Neuronal stem cell (in vitro differentiated cells): ENCODE measurements around the gene XPC.
"Not testable (repeated sequence)": the region's sequence is repeated elsewhere in the genome, so short reads cannot be mapped to it uniquely, and the experiment has no call there.

Source experiments
- DNase-seq: peaks from one replicate; pipeline ENCODE4 v3.0.0-alpha.2; 2013; ENCODE audit warnings: low spot score
- H2AFZ ChIP-seq: one replicate; pipeline ENCODE4 v1.6.1; 2013; ENCODE audit warnings: mild to moderate bottlenecking, low read length, inconsistent platforms
- H2AK5ac ChIP-seq: 2 replicates; pipeline ENCODE4 v1.6.1; 2013; ENCODE audit warnings: low read depth, mild to moderate bottlenecking, inconsistent platforms, low read length, moderate library complexity, mixed read lengths
- H2BK120ac ChIP-seq: 2 replicates; pipeline ENCODE4 v1.6.1; 2013; ENCODE audit warnings: low read depth, mild to moderate bottlenecking, inconsistent platforms, low read length, moderate library complexity, mixed read lengths
- H2BK12ac ChIP-seq: one replicate; pipeline ENCODE4 v1.6.1; 2013; ENCODE audit warnings: low read length, inconsistent platforms
- H2BK15ac ChIP-seq: 2 replicates; pipeline ENCODE4 v1.6.1; 2013; ENCODE audit warnings: mild to moderate bottlenecking, low read length, inconsistent platforms, mixed read lengths
- H2BK5ac ChIP-seq: one replicate; pipeline ENCODE4 v1.6.1; 2013; ENCODE audit warnings: inconsistent platforms, mild to moderate bottlenecking, low read length, moderate library complexity
- H3K14ac ChIP-seq: one replicate; pipeline ENCODE4 v1.6.1; 2013; ENCODE audit warnings: low read length, inconsistent platforms
- H3K18ac ChIP-seq: 2 replicates; pipeline ENCODE4 v1.6.1; 2013; ENCODE audit warnings: low read length, inconsistent platforms
- H3K23ac ChIP-seq: 2 replicates; pipeline ENCODE4 v1.6.1; 2013; ENCODE audit warnings: low read depth, mild to moderate bottlenecking, mixed read lengths, low read length, inconsistent platforms; ENCODE audit not compliant: poor library complexity
- H3K27ac ChIP-seq: replicated peaks from 3 replicates; pipeline ENCODE4 v1.5.1; 2013; ENCODE audit warnings: low read length, inconsistent platforms
- H3K27me3 ChIP-seq, 3 experiments: 2 replicates each; pipeline ENCODE4 v1.6.1; 2013; ENCODE audit warnings: low read length in 3 of 3, mild to moderate bottlenecking in 2 of 3, inconsistent platforms in 1 of 3, low read depth in 1 of 3, mixed read lengths in 1 of 3, moderate library complexity in 1 of 3; ENCODE audit not compliant: control insufficient read depth in 3 of 3, insufficient read depth in 3 of 3
- H3K36me3 ChIP-seq, 2 donors: replicated peaks in 1 of 2; 2 replicates each; pipeline ENCODE4 v1.6.1; 2013; ENCODE audit warnings: low read length in 2 of 2; ENCODE audit not compliant: control insufficient read depth in 2 of 2, insufficient read depth in 2 of 2
- H3K4ac ChIP-seq: 2 replicates; pipeline ENCODE4 v1.6.1; 2013; ENCODE audit warnings: inconsistent platforms, mild to moderate bottlenecking, low read length, moderate library complexity
- H3K4me1 ChIP-seq, 2 donors: 1 replicate in 1 of 2; 2 replicates in 1 of 2; pipeline ENCODE4 v1.6.1; 2013; ENCODE audit warnings: low read length in 2 of 2, low read depth in 1 of 2; ENCODE audit not compliant: control insufficient read depth in 2 of 2, insufficient read depth in 1 of 2
- H3K4me2 ChIP-seq: one replicate; pipeline ENCODE4 v1.6.1; 2013; ENCODE audit warnings: mild to moderate bottlenecking, low read length, inconsistent platforms; ENCODE audit not compliant: insufficient read depth, poor library complexity, severe bottlenecking
- H3K4me3 ChIP-seq, 2 donors: 2 replicates each; pipeline ENCODE4 v1.5.1; 2013; ENCODE audit warnings: low read length in 2 of 2, mild to moderate bottlenecking in 2 of 2, inconsistent platforms in 1 of 2, moderate library complexity in 1 of 2
- H3K79me1 ChIP-seq: one replicate; pipeline ENCODE4 v1.6.1; 2013; ENCODE audit warnings: low read depth, mild to moderate bottlenecking, inconsistent platforms, low read length, moderate library complexity
- H3K9ac ChIP-seq: one replicate; pipeline ENCODE4 v1.6.1; 2013; ENCODE audit warnings: mild to moderate bottlenecking, low read depth, low read length, inconsistent platforms; ENCODE audit not compliant: poor library complexity
- H3K9me3 ChIP-seq, 2 donors: replicated peaks in 1 of 2; 2 replicates each; pipeline versions ENCODE3 to v1.6.1; 2013; ENCODE audit warnings: low read length in 2 of 2, mild to moderate bottlenecking in 2 of 2, inconsistent platforms in 1 of 2, low read depth in 1 of 2, mixed read lengths in 1 of 2, moderate library complexity in 1 of 2; ENCODE audit not compliant: control insufficient read depth in 2 of 2, insufficient read depth in 1 of 2
- H4K8ac ChIP-seq: one replicate; pipeline ENCODE4 v1.6.1; 2013; ENCODE audit warnings: low read depth, mild to moderate bottlenecking, inconsistent platforms, low read length, moderate library complexity
- H4K91ac ChIP-seq: one replicate; pipeline ENCODE4 v1.6.1; 2013; ENCODE audit warnings: low read length, low read depth, mild to moderate bottlenecking, inconsistent platforms; ENCODE audit not compliant: poor library complexity
- WGBS, 2 donors: extraction: QIAGEN DNeasy Blood & Tissue Kit; methylation state at CpG; one replicate each; pipeline ENCODE4 v1.1.7; 2013; ENCODE audit warnings: missing lambda C conversion rate in 2 of 2, mixed read lengths in 1 of 2; ENCODE audit not compliant: insufficient read length in 2 of 2, insufficient replicate concordance in 1 of 2; ENCODE audit errors: extremely low coverage in 2 of 2; 5-methylcytosine and 5-hydroxymethylcytosine counted together

XPC gene

DNA sequence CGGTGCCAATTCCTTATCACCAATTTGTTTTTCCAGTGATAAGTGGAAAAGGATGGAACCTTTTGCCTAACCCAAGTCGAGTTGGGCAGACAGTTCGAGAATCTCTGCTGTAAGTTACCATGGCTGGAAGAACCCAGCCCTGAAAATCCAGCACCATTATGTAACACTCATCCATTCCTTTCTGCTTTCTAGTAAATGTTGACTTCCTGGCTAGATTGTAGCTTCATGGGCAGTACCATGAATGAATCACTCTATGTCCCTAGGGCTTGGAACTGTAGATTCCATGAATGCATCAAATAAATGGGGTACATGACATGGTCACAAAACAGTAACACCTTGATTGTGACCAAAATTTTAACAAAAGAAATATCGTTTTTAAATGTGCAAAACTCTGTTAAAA lies 67.7 kb downstream of the XPC start:
- H3K27me3 ChIP-seq, result no peaks in the 10 kb centered on the region
- H3K4me1 ChIP-seq, result no peaks in the 10 kb centered on the region
- no peak overlapping the region for H3K23ac ChIP-seq
- no peak overlapping the region for H3K4ac ChIP-seq
- no peak overlapping the region for H2BK120ac ChIP-seq
- H3K14ac ChIP-seq, result no peak overlapping the region
- no peak overlapping the region for H2BK5ac ChIP-seq
- H2AK5ac ChIP-seq, result no peak overlapping the region
- WGBS, 2 donors, result no CpG with 5 or more reads among the region's 4 CpGs
- H4K91ac ChIP-seq, result no peak overlapping the region
- no peak overlapping the region for H3K27ac ChIP-seq
- H3K79me1 ChIP-seq, result no peaks in the 10 kb centered on the region
- no peak overlapping the region for H4K8ac ChIP-seq
- H2BK15ac ChIP-seq, result no peak overlapping the region
- H3K18ac ChIP-seq, result no peak overlapping the region
- no peak overlapping the region for H3K9ac ChIP-seq
- H3K4me2 ChIP-seq, result no peak overlapping the region
- H2AFZ ChIP-seq, result no peak overlapping the region
- peaks cover 4 to 46% of the 10 kb centered on the region in 2 donors for H3K36me3 ChIP-seq
- H3K9me3 ChIP-seq, result no peaks in the 10 kb centered on the region
- no peak overlapping the region for H3K4me3 ChIP-seq
- H2BK12ac ChIP-seq, result no peak overlapping the region
- DNase-seq, result no peak

DNA sequence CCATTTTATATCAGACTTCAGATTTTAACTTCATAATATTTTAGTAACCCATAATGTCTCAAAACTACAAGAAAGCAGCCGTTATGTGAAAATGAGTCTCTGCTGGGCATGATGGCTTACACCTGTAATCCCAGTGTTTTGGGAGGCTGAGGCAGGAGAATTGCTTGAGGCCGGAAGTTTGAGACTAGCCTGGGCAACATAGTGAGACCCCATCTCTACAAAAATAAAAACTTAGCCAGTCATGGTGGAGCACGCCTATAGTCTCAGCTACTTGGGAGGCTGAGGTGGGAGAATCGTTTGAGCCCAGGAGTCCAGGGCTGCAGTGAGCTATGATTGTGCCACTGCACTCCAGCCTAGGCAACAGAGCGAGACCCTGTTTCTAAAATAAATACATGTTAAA lies 68.6 kb downstream of the XPC start:
- H2BK120ac ChIP-seq, H3K79me1 ChIP-seq, H3K4me3 ChIP-seq, H2BK15ac ChIP-seq, H3K14ac ChIP-seq, H3K23ac ChIP-seq, DNase-seq, H4K8ac ChIP-seq, H2AK5ac ChIP-seq, H3K27ac ChIP-seq, H3K27me3 ChIP-seq, H3K4ac ChIP-seq, H3K9me3 ChIP-seq, H2BK5ac ChIP-seq, H3K4me1 ChIP-seq, H2BK12ac ChIP-seq, H3K4me2 ChIP-seq, H2AFZ ChIP-seq, H3K18ac ChIP-seq, H4K91ac ChIP-seq, H3K9ac ChIP-seq: not testable (repeated sequence)
- WGBS, 2 donors, result no CpG with 5 or more reads among the region's 5 CpGs
- H3K36me3 ChIP-seq, result peaks cover 3 to 38% of the 10 kb centered on the region in 2 donors

DNA sequence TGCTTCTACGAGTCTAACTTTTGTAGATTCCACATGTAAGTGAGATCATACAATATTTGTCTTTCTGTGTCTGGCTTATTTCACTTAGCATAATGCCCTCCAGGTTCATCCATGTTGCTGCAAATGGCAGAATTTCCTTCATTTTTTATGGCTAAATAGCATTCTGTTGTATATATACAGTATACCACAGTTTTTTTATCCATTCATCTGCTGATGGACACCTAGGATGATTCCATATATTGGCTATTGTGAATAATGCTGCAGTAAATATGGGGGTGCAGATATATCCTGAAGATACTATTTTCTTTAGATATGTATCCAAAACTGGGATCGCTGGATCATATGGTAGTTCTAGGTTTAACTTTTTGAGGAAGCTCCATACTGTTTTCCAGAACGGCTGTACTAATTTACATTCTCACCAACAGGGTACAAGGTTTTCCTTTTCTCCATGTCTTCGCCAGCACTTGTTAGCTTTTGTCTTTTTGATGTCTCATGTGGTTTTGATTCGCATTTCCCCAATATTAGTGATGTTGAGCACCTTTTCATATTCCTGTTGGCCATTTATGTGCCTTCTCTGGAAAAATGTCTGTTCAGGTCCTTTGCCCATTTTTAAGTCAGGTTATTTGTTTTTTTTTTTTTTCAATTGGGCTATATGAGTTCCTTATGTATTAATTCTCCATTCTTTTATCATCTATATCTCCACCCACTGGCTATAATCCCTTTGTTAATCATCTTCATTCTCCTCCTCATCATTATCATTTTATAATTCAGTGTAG lies 80.6 kb downstream of the XPC start:
- Histone ChIP-seq H3K9ac (no peak overlapping the region), H2AK5ac (no peak overlapping the region), H3K23ac (no peak overlapping the region), H4K8ac (no peak overlapping the region), H3K4me1 (no peaks in the 10 kb centered on the region), H3K36me3 (no peaks in the 10 kb centered on the region), H3K27me3 (peaks cover 0 to 5% (median 0%) of the 10 kb centered on the region in 3 experiments), H2BK12ac (no peak overlapping the region), H3K9me3 (peaks cover 0 to 1% of the 10 kb centered on the region in 2 donors), H2BK5ac (no peak overlapping the region), H2AFZ (no peak overlapping the region), H2BK120ac (no peak overlapping the region), H3K79me1 (no peaks in the 10 kb centered on the region), H3K14ac (no peak overlapping the region), H3K27ac (no peak overlapping the region), H3K4me3 (no peak overlapping the region), H2BK15ac (no peak overlapping the region), H3K18ac (no peak overlapping the region), H4K91ac (no peak overlapping the region), H3K4ac (no peak overlapping the region), H3K4me2 (no peak overlapping the region)
- DNase-seq, result no peak
- WGBS, 2 donors, result no CpG with 5 or more reads among the region's 5 CpGs

GRCh38 chr3:14096742-14097141 lies 81.7 kb downstream of the XPC start:
- H2BK120ac ChIP-seq, result no peak overlapping the region
- no peak overlapping the region for H3K4me3 ChIP-seq
- H4K91ac ChIP-seq, result no peak overlapping the region
- no peak overlapping the region for H3K18ac ChIP-seq
- H3K14ac ChIP-seq, result no peak overlapping the region
- no peak overlapping the region for H4K8ac ChIP-seq
- H3K4me2 ChIP-seq, result no peak overlapping the region
- H2BK15ac ChIP-seq, result no peak overlapping the region
- WGBS, 2 donors, result no CpG with 5 or more reads among the region's 3 CpGs
- H3K9me3 ChIP-seq, result peaks cover 0 to 1% of the 10 kb centered on the region in 2 donors
- H2BK12ac ChIP-seq, result no peak overlapping the region
- H3K27ac ChIP-seq, result no peak overlapping the region
- H3K27me3 ChIP-seq, result peaks cover 0 to 5% (median 0%) of the 10 kb centered on the region in 3 experiments
- no peak overlapping the region for H3K23ac ChIP-seq
- no peak overlapping the region for H2AK5ac ChIP-seq
- H3K36me3 ChIP-seq, result no peaks in the 10 kb centered on the region
- H2BK5ac ChIP-seq, result no peak overlapping the region
- H3K79me1 ChIP-seq, result no peaks in the 10 kb centered on the region
- no peak overlapping the region for H3K9ac ChIP-seq
- H3K4me1 ChIP-seq, result no peaks in the 10 kb centered on the region
- no peak for DNase-seq
- H3K4ac ChIP-seq, result no peak overlapping the region
- no peak overlapping the region for H2AFZ ChIP-seq
